Prostate gland (tissue), 2 donors: Measurements from ENCODE around the gene SMIM44. TPM values are rescaled to one million over a fixed set of nuclear protein-coding genes. Genes with fewer than 3 reads are reported as not detected.

ENCODE experiments used
- DNase-seq: peaks from one replicate; pipeline ENCODE4 v3.0.0-alpha.2; 2019; ENCODE audit warnings: low spot score
- H3K27ac ChIP-seq, 2 donors: fragments of 200-600 bp; sonication (generic); 2 replicates each; pipeline ENCODE4 v1.5.1; 2017 to 2019
- H3K27me3 ChIP-seq: fragments of 200-600 bp; sonication (generic); replicated peaks from 2 replicates; pipeline ENCODE4 v1.5.1; 2019; ENCODE audit not compliant: insufficient read depth
- H3K36me3 ChIP-seq, 2 donors: fragments of 200-600 bp; sonication (generic); 1 replicate in 1 of 2; 2 replicates in 1 of 2; pipeline versions ENCODE4 v1.5.1 to v1.8.1; 2017 to 2019
- H3K4me1 ChIP-seq: fragments of 200-600 bp; sonication (generic); replicated peaks from 2 replicates; pipeline ENCODE4 v1.5.1; 2019
- H3K4me3 ChIP-seq, 2 donors: fragments of 200-600 bp; sonication (generic); 2 replicates each; pipeline ENCODE4 v1.5.1; 2017 to 2019
- H3K9me3 ChIP-seq: fragments of 200-600 bp; sonication (generic); 2 replicates; pipeline ENCODE4 v1.5.1; 2017
- POLR2A ChIP-seq: fragments of 450-650 bp; IDR thresholded peaks from one replicate; pipeline ENCODE4 v1.6.1; 2016; ENCODE audit warnings: antibody characterized with exemption, mild to moderate bottlenecking
- POLR2AphosphoS5 ChIP-seq: sonication (generic); formaldehyde crosslinking; IDR thresholded peaks from one replicate; pipeline ENCODE4 v1.6.1; 2017; ENCODE audit warnings: antibody characterized with exemption
- WGBS: methylation state at CpG from one replicate; pipeline ENCODE4 v1.1.5; 2018; 5-methylcytosine and 5-hydroxymethylcytosine counted together
- intact Hi-C: fragments of 100-400 bp; cut with DNase I; formaldehyde crosslinking; loops from one replicate; pipeline ENCODE4 v1.14.2; 2022
- total RNA-seq, 2 donors: library from RNA; depleted of rRNA; stranded (reverse); fragments of >200 nt; gene quantifications; one replicate each; pipeline ENCODE4 v1.1.0, GENCODE V29; 2016
- TF ChIP-seq, protein P1 (sequence below), 4 experiments: fragments of 200-600 bp in 2 of 4; fragments of 450-650 bp in 2 of 4; sonication (generic) in 2 of 4; IDR thresholded peaks; 1 replicate in 3 of 4; 2 replicates in 1 of 4; pipeline ENCODE4 v1.5.1; 2016 to 2019; ENCODE audit warnings: antibody characterized with exemption in 4 of 4, mild to moderate bottlenecking in 2 of 4, moderate library complexity in 2 of 4

Gene SMIM44
- total RNA-seq, 2 donors from 2014 or later, result 1.7 TPM; not detected in 1

DNA sequence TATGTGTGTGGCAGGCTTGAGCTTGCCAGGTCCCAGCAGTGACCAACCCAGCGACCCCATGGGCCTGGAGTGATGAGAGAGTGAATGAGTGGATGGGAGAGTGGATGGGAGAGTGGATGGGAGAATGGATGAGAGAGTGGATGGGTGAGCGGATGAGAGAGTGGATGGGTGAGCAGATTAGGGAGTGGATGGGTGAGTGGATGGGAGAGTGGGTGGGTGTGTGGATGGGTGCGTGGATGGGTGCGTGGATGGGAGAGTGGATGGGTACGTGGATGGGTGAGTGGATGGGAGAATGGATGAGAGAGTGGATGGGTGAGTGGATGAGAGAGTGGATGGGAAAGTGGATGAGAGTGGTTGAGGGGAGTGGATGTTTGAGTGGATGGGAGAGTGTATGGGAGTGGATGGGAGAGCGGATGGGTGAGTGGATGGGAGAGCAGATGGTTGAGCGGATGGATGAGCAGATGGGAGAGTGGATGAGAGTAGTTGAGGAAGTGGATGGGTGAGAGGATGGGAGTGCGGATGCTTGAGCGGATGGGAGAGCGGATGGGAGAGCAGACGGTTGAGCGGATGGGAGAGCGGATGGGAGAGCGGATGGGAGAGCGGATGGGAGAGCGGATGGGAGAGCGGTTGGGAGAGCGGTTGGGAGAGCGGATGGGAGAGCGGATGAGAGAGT, 45.4 kb upstream of the SMIM44 start:
- 93% methylated on average over 20 of the region's 20 CpGs for WGBS
- Histone ChIP-seq H3K27ac (no peak overlapping the region), H3K9me3 (no peaks in the 10 kb centered on the region), H3K4me3 (no peak overlapping the region), H3K27me3 (no peaks in the 10 kb centered on the region), H3K4me1 (no peaks in the 10 kb centered on the region), H3K36me3 (peaks cover 21 to 31% of the 10 kb centered on the region in 2 donors)
- DNase-seq, result no peak
- intact Hi-C loops, result no loop called here
- TF ChIP-seq, protein P1, sequence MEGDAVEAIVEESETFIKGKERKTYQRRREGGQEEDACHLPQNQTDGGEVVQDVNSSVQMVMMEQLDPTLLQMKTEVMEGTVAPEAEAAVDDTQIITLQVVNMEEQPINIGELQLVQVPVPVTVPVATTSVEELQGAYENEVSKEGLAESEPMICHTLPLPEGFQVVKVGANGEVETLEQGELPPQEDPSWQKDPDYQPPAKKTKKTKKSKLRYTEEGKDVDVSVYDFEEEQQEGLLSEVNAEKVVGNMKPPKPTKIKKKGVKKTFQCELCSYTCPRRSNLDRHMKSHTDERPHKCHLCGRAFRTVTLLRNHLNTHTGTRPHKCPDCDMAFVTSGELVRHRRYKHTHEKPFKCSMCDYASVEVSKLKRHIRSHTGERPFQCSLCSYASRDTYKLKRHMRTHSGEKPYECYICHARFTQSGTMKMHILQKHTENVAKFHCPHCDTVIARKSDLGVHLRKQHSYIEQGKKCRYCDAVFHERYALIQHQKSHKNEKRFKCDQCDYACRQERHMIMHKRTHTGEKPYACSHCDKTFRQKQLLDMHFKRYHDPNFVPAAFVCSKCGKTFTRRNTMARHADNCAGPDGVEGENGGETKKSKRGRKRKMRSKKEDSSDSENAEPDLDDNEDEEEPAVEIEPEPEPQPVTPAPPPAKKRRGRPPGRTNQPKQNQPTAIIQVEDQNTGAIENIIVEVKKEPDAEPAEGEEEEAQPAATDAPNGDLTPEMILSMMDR (IDR thresholded peaks at IDR 0.05), result no peak
- TF ChIP-seq POLR2AphosphoS5, result no peak
- no peak for TF ChIP-seq POLR2A

DNA sequence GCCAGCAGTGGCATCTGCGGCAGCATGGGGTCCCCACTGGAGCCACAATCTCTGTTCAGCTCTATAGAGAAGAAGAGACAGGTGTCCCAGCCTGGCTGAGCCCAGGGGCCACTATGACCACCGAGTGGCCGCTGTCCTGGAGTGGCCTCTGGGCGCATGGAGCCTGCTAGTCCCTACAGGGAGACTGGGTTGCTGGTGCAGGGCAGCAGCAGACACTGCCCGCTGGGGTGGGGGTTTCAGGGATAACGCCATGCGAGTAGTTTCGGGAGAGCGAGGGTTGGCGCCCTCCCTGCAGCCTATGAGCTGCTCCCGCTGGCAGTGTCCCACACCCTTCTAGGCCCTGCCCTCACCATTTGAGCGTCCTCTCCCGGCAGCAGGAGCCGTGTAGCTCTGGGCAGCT, 44.8 kb upstream of the SMIM44 start:
- Histone ChIP-seq H3K4me1 (no peaks in the 10 kb centered on the region), H3K27me3 (no peaks in the 10 kb centered on the region), H3K4me3 (no peak overlapping the region), H3K9me3 (no peaks in the 10 kb centered on the region), H3K36me3 (peaks cover 21 to 25% of the 10 kb centered on the region in 2 donors), H3K27ac (no peak overlapping the region)
- TF ChIP-seq POLR2A (no peak), POLR2AphosphoS5 (no peak)
- TF ChIP-seq, protein P1 (IDR thresholded peaks at IDR 0.05), result no peak
- DNase-seq, result no peak
- intact Hi-C loops, result no loop called here
- WGBS, result 97% methylated on average over 14 of the region's 14 CpGs

DNA sequence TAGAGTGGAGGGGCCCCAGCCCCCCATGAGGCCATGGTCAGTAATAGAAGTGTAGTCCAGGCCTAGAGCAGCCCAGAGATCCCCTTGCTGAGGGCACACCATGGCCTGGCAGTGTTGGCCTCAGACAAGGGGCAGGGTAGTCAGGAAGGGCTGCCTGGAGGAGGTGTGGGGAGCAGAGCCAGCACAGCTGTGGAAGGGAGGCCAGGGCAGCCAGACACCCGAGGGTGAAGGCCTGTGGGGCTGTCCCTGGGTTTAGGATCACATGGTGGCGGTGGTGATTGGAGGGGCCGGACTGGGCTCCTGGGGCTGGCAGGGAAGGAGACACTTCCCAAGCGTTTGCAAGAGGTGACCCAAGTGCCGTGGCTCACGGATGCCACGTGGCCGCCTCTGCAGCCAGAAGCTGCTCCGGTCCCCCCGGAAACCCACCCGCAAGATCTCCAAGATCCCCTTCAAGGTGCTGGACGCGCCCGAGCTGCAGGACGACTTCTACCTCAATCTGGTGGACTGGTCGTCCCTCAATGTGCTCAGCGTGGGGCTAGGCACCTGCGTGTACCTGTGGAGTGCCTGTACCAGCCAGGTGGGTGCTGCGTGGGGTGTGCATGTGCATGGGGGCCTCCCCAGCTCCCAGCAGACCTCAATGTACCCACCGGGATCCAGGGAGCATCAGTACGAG, 44.1 kb upstream of the SMIM44 start:
- Histone ChIP-seq H3K27ac (no peak overlapping the region), H3K4me3 (no peak overlapping the region), H3K9me3 (no peaks in the 10 kb centered on the region), H3K4me1 (no peaks in the 10 kb centered on the region), H3K36me3 (peaks cover 21 to 23% of the 10 kb centered on the region in 2 donors), H3K27me3 (no peaks in the 10 kb centered on the region)
- no peak for DNase-seq
- intact Hi-C loops, result no loop called here
- 92% methylated on average over 21 of the region's 21 CpGs for WGBS
- TF ChIP-seq, protein P1 (IDR thresholded peaks at IDR 0.05), result no peak
- TF ChIP-seq POLR2A (no peak), POLR2AphosphoS5 (no peak)

DNA sequence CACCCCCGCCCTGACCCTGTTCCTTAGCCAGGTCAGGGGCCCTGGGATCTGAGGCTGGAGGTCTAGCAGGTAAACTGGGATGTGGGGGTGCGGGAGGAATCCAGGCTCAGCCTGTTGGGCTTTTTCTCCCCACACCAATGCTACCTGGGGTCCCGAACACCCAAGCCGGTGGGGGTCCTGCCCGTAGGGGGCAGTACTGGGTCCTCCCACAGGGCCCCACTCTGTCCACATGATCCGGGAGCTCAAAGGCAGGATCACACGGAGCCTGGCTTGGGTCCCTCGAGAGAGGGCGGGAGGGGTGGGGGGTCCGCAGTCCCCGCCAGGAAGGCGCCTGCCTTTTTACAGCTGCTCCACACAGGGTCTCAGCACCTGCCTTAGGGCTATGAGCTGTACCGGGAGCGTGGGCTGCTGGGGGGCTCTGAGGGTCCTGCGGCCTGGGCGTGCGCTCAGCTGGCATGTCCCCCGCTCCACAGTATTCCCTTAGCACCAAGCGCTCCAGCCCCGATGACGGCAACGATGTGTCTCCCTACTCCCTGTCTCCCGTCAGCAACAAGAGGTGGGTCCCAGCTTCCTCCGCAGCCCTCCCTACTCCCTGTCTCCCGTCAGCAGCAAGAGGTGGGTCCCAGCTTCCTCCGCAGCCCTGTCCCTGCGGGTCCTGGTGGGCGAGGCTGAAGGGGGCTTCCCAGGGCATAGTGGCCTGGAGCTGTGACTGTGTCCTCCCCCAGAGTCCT, 43.4 kb upstream of the SMIM44 start:
- 91% methylated on average over 28 of the region's 28 CpGs for WGBS
- TF ChIP-seq POLR2A, result no peak
- no peak for TF ChIP-seq POLR2AphosphoS5
- TF ChIP-seq, protein P1 (IDR thresholded peaks at IDR 0.05), result no peak
- intact Hi-C loops, result no loop called here
- Histone ChIP-seq H3K27me3 (no peaks in the 10 kb centered on the region), H3K9me3 (no peaks in the 10 kb centered on the region), H3K27ac (no peak overlapping the region), H3K4me3 (no peak overlapping the region), H3K4me1 (no peaks in the 10 kb centered on the region), H3K36me3 (peaks cover 18 to 23% of the 10 kb centered on the region in 2 donors)
- no peak for DNase-seq
